Osteocyte (in vitro differentiated cells): ENCODE data around the gene ZNF750. TPM values are rescaled to one million over a fixed set of nuclear protein-coding genes. Genes with fewer than 3 reads are reported as not detected.

Experiments used
- DNase-seq: peaks from one replicate; pipeline ENCODE4 v3.0.0; 2021; ENCODE audit warnings: mixed read lengths; ENCODE audit not compliant: unreplicated experiment; ENCODE audit errors: extremely low spot score
- H3K27ac Mint-ChIP-seq: one replicate; pipeline ENCODE4 v1.8.0; 2021; ENCODE audit warnings: mild to moderate bottlenecking, mixed read lengths; ENCODE audit not compliant: unreplicated experiment
- H3K27me3 Mint-ChIP-seq: one replicate; pipeline ENCODE4 v1.8.0; 2021; ENCODE audit warnings: mixed read lengths; ENCODE audit not compliant: unreplicated experiment
- H3K36me3 Mint-ChIP-seq: one replicate; pipeline ENCODE4 v1.8.0; 2021; ENCODE audit warnings: mixed read lengths; ENCODE audit not compliant: unreplicated experiment
- H3K4me1 Mint-ChIP-seq: one replicate; pipeline ENCODE4 v1.8.0; 2021; ENCODE audit warnings: mixed read lengths; ENCODE audit not compliant: unreplicated experiment
- H3K4me3 Mint-ChIP-seq: one replicate; pipeline ENCODE4 v1.8.0; 2021; ENCODE audit warnings: mild to moderate bottlenecking, moderate library complexity, mixed read lengths; ENCODE audit not compliant: unreplicated experiment
- H3K9me3 Mint-ChIP-seq: one replicate; pipeline ENCODE4 v1.8.0; 2021; ENCODE audit warnings: mixed read lengths; ENCODE audit not compliant: unreplicated experiment
- total RNA-seq: library from RNA; stranded (reverse); gene quantifications from 2 replicates; pipeline ENCODE4 v1.2.1, GENCODE V29; 2021
- TF ChIP-seq, protein P1 (sequence below): fragments of 200-600 bp; sonication (generic); IDR thresholded peaks from 2 replicates; pipeline ENCODE4 v1.5.0; 2021; ENCODE audit warnings: antibody characterized with exemption, mild to moderate bottlenecking, moderate library complexity

ZNF750 gene
- total RNA-seq, 1 donor from 2014 or later, result not detected

DNA sequence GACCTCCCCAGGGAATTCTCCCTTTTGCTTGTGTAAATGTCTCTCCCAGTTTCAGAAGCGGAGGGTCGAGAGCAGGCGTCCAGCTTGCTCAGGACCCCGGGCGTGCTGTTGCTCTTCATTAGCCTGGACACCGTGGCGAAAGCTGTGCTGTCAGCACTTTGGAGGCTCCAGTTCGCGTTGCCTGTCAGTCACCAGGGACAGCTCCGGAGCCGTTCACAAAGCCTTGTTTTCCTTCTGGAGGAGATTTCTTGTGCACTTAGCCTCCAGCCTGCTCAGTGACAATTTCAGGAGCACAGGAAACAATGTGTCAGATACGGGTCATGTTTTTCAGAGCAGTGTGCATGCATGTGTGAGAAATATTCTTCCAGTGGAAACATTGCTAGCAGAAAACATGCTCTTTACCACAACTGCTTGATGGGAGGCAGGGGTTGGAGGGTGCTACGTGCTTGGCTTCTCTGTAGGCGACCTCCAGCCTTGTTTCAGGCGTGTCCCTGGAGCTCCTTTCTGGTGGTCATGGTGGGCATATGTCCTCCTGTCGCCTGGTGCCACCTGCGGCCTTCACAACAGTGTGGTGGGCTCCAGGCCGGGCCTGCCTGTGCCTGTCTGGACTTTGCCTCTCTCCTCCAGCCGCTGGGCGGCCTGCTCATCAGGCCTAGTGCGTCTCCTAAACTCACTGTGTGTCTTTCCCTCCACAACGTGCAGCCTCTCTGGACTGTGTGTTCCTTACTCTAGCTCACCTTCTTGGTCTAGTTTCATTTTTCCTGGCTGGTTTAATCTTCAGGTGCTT is 29.0 kb downstream of the ZNF750 start:
- H3K4me3 Mint-ChIP-seq, result no peak overlapping the region
- H3K27me3 Mint-ChIP-seq, result no peaks in the 10 kb centered on the region
- no peak for DNase-seq
- H3K9me3 Mint-ChIP-seq, result no peaks in the 10 kb centered on the region
- H3K4me1 Mint-ChIP-seq, result peaks cover 12% of the 10 kb centered on the region
- no peak overlapping the region for H3K27ac Mint-ChIP-seq
- TF ChIP-seq, protein P1, sequence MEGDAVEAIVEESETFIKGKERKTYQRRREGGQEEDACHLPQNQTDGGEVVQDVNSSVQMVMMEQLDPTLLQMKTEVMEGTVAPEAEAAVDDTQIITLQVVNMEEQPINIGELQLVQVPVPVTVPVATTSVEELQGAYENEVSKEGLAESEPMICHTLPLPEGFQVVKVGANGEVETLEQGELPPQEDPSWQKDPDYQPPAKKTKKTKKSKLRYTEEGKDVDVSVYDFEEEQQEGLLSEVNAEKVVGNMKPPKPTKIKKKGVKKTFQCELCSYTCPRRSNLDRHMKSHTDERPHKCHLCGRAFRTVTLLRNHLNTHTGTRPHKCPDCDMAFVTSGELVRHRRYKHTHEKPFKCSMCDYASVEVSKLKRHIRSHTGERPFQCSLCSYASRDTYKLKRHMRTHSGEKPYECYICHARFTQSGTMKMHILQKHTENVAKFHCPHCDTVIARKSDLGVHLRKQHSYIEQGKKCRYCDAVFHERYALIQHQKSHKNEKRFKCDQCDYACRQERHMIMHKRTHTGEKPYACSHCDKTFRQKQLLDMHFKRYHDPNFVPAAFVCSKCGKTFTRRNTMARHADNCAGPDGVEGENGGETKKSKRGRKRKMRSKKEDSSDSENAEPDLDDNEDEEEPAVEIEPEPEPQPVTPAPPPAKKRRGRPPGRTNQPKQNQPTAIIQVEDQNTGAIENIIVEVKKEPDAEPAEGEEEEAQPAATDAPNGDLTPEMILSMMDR, result no peak
- peaks cover 25% of the 10 kb centered on the region for H3K36me3 Mint-ChIP-seq

DNA sequence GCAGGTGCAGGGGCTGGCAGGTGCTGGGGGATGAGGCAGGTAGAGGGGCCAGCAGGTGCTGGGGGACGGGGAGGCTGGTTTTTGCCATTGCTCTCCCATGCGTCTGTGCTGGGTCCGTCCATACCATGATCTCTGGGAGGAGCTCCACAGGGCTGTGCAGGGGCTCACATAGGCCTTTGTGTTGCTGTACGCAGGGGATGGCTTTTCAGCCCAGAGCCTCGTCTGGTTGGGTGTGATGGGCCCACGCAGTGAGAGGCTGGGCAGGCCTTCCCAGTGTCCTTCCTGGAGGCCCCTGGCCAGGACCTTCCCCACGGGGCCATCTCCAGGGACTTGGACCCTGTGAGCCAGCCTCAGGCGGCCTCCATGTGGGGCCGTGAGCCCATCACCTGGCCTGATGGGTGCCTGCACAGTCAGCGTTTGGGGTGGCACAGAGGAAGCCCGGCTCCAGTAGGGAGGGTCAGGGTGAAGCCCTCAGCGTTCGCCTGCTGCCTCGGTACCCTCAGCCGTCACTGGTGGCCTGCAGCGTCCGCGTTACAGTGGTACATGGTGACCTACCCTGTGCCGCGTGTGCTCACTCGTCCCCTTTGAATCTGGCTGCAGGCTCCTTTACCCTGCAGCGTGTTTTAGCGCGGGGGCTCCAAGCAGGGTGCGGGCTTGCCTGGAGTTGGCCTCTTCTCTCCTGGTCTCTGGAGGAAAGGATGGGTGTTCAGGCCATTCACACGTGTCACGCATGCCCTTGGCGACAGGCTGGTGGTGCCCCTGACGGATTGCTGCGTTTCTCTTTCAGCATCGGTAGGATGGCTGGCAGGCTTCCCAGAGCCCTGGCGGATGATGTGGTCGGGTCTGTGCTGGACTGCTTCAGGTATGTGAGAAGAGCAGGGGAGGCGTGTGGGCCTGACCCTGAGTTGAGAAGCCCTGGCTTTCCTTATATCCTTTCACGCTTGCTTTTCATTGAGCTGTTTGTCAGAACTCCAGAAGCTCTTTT is 30.6 kb downstream of the ZNF750 start:
- no peak overlapping the region for H3K27ac Mint-ChIP-seq
- no peak for DNase-seq
- no peaks in the 10 kb centered on the region for H3K27me3 Mint-ChIP-seq
- peaks cover 12% of the 10 kb centered on the region for H3K4me1 Mint-ChIP-seq
- no peak overlapping the region for H3K4me3 Mint-ChIP-seq
- TF ChIP-seq, protein P1, result no peak
- H3K9me3 Mint-ChIP-seq, result no peaks in the 10 kb centered on the region
- H3K36me3 Mint-ChIP-seq, result peaks cover 13% of the 10 kb centered on the region

DNA sequence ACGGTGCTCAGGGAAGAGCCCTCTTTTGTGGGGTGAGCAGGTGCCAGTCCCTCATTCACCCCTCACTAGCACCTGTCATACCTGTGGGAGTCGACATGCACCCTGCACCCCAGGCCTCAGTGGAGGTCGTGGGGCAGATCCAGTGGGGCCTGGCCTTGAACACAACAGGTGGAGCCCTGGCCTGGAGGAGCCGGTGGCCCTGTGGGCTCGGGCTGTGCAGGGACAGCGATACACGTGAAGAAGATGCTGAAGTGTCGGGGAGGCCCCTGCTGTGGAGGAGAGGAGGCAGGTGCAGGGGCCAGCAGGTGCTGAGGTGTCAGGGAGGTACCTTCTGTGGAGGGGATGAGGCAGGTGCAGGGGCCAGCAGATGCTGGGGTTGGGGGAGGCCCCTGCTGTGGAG is 31.8 kb downstream of the ZNF750 start:
- Mint-ChIP-seq H3K36me3 (peaks cover 6% of the 10 kb centered on the region), H3K4me3 (no peak overlapping the region), H3K27me3 (no peaks in the 10 kb centered on the region), H3K4me1 (peaks cover 12% of the 10 kb centered on the region), H3K27ac (no peak overlapping the region), H3K9me3 (no peaks in the 10 kb centered on the region)
- TF ChIP-seq, protein P1, result no peak
- DNase-seq, result no peak

DNA sequence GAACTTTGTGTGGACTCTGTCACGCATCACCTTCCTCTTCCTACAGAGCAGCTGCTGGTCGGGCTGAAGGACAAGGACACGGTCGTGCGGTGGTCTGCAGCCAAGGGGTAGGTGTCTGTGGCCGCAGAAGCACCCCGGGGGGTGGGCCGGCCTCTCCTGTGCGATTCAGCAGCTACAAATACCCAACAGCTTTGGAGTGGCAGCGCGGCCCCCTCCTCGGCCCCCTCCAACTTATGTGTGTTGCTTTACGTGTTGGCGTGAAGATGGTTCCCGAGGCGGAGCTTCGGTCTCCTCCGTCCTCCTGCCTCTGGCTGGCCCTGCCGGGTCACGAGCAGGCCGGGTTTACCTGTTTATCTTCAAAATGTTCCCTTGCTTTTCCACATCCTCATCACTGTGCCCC is 32.3 kb downstream of the ZNF750 start:
- Mint-ChIP-seq H3K36me3 (peaks cover 6% of the 10 kb centered on the region), H3K27me3 (no peaks in the 10 kb centered on the region), H3K4me3 (no peak overlapping the region), H3K9me3 (no peaks in the 10 kb centered on the region), H3K27ac (no peak overlapping the region), H3K4me1 (peaks cover 12% of the 10 kb centered on the region)
- TF ChIP-seq, protein P1, result no peak
- no peak for DNase-seq

DNA sequence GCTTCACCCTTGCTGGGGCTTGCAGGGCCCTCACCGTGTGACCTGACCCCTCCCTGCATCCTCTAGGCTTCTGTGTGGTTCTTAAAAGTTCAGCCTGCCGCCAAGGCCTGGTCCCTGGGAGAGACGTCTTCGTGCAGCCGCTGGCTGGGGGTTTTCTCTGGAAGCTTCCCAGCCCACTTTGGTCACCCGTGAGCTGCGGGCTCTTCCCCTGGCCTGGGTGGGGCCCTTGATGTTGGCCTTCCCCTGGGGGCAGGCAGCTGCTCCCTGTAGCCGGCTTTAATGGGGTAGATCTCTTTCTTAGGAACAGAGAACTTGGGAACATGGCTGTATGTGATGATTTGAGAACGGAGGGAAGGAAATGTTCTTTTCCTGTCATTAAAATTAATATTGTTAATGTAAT is 32.7 kb downstream of the ZNF750 start:
- TF ChIP-seq, protein P1, result no peak
- no peak overlapping the region for H3K27ac Mint-ChIP-seq
- no peaks in the 10 kb centered on the region for H3K9me3 Mint-ChIP-seq
- peaks cover 6% of the 10 kb centered on the region for H3K36me3 Mint-ChIP-seq
- H3K27me3 Mint-ChIP-seq, result no peaks in the 10 kb centered on the region
- DNase-seq, result no peak
- no peak overlapping the region for H3K4me3 Mint-ChIP-seq
- H3K4me1 Mint-ChIP-seq, result peaks cover 15% of the 10 kb centered on the region
